Hindlimb muscle (tissue), 1 donor: ENCODE measurements around the gene UACA. TPM values are rescaled to one million over a fixed set of nuclear protein-coding genes. Genes with fewer than 3 reads are reported as not detected.
"Not testable (repeated sequence)": the region's sequence is repeated elsewhere in the genome, so short reads cannot be mapped to it uniquely, and the experiment has no call there.

Experiments
- DNase-seq: peaks from one replicate; pipeline ENCODE4 v3.0.0-alpha.2; 2013
- polyA plus RNA-seq: library from polyadenylated mRNA; unstranded; fragments of 120-200 nt; gene quantifications from one replicate; pipeline ENCODE4 v1.2.1, GENCODE V29; 2013; ENCODE audit not compliant: insufficient read length

The UACA gene
- polyA plus RNA-seq, 1 donor, result 127 TPM

DNA sequence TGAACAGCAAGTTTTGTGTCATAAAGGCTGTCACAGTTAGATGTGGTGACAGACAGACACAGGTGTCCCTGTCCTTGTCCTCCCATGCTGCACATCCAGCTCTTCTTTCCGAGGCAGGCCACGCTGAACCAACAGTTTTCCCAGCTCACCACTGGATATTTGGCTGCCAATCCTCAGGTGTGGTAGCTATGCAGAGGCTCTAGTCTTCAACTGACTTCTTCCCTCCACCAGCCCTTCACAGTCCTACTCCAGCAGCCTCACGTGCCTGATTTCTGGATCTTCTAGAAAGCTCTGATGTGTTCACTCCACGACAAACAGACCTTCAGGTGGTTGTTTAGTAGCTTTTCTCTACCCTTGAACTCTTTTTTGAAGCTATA, 145.5 kb downstream of the UACA start:
- no peak for DNase-seq

DNA sequence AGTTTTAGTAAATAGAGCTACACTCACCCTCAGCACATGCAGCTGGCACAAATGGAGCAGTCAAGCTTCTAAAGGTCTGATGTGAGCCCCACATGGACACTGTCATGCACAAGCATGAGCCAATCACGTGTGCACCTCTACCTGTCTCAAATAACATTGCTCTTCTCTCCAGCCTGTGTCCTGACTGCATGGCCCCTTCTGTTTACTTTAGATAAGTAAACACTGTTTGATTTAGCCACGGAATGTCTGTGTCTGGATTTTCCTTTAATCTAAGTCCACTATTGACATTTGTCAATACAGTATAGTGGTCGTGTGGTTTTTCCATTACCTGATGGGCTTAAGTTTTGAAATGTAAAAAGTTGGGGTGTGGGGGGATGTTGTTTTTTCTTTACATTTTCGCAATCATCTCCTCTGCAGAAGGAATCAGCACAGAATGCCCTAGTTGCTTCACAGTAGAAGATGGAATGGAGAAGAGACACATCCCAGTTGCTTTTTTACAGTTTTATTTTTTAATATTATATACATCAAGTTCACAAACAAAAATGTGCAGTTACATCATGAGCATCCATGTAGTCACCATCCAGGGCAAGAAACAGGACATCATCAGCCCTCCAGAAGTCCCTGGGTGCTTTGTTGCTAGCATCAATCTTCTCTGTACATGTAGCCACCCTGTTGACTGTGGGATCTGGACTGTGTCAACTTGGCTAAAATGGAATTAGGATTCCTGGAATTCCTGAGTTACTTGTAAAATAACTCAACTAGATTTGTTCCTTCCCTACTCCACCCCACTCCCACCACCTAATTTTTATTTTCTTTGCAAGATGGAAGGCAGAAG, 146.1 kb downstream of the UACA start:
- no peak for DNase-seq

DNA sequence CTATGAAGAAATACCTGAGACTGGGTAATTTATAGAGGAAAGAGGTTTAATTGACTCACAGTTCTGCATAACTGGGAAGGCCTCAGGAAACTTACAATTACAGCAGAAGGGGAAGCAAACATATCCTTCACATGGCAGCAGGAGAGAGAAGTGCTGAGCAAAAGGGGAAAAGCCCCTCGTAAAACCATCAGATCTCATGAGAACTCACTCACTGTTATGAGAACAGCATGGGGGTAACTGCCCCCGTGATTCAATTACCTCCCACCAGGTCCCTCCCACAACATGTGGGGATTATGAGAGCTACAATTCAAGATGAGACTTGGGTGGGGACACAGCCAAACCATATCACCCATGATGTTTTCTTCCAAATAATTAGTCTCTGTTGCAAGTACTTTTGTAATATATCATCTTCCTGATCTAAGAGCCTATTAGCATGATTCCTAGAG, 147.0 kb downstream of the UACA start:
- DNase-seq, result not testable (repeated sequence)

DNA sequence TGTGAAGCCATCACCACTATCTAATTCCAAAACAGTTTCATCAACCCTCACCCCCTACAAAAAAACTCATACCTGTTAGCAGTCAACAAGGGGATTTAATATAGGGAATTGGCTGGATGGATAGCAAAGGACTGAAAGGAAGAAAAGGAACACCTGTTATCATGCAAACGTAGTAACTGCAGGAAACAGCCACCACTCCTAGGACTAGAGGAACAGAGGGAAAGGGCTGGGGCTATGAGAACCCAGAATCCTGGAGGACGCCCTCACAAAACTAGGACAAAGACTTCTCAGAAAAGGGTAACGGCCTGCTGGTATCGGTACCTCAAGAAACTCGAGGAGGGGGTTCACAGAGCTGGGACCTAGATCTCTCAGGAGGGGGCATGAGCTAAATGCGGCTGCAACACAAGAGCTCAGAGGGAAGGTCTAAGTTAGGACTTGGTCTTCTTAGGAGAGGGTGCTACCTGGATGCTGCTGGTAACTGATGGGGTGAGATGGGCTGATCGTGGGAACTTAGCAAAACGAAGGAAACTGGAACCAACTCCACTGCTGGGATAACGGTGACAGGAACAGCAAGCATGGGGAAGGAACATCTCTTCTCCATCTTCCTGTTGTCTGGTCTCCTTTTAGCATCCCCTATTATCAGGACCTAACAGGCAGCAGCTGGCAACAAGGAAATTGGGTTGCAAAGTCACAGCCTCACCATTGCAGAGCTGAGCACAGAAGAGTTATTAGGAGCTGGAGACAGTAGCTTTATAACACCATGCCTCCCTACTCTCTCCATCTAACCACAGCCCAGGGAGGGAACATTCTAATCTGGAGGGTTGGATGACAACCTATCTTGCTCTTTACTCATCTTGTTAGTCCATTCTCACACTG, 147.7 kb downstream of the UACA start:
- no peak for DNase-seq

DNA sequence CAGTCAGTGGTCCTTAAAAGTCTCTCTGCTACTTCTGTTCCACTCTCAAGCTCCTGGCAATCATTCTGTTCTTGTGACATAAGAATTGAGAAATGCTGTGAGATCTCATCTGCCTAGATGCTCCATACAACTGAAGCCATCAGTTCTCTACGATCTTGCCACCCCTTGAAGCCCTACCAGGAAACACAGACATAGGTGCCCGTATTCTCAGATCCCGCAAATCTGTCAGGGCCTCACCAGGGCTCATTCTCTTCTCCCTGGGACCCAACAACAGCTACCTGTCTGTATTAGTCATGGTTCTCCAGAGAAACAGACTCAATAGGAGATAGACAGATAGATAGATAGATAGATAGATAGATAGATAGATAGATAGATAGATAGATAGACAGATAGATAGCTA, 149.1 kb downstream of the UACA start:
- no peak for DNase-seq

DNA sequence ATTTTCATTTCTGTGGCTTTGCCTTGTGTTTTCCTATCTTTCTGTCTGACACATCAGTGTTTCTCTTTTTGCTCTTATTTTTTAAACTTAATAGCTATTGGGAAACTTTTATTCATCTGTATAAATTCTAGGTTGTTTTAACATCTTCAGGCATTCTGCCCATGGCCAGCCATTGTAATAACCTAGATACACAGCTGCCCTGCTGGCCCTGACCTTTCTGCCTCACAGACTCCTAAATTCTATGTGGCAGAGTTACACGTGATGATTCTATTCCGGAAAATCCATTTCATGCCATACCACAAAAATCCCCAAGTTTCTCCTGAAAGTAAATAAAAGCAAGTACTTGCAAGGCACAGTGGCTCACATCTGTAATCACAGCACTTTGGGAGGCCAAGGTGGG, 150.1 kb downstream of the UACA start:
- DNase-seq, result no peak

DNA sequence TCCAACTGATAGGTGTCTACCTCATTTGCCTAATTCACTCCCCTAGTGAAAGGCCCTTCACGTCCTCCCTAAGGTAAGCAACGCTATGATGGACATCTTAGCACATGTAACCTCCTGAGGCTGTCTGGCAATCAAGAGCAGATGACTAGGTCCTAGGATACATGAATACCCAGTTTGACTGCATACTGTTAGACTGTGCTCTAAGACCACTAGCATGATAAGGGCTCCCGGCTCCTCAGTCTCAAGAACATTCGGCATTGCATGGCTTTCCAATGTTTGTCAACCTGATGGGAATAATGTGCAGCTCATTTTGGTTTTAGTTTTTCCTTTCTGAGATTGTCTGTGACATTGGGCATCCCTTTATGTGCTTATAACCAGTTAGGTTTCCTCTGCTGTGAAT, 152.1 kb downstream of the UACA start:
- DNase-seq, result no peak

DNA sequence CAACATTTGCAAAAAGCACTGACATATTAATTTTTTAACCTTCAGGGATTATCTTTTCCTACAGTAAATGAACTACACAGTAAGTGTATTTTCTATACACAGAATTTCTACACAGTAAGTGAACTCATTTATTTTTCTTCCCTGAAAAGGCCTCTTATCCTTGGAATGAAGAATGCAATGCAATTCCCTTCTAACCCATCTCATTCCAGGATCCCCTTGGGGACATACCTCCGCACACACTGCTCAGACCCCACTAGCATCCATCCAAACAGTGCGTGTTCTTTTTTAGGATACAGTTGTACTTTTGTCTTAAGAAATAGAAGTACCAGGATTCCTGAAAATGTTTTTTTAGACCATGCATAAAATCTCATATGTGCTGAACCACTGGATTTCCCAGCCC, 152.8 kb downstream of the UACA start:
- DNase-seq, result no peak

DNA sequence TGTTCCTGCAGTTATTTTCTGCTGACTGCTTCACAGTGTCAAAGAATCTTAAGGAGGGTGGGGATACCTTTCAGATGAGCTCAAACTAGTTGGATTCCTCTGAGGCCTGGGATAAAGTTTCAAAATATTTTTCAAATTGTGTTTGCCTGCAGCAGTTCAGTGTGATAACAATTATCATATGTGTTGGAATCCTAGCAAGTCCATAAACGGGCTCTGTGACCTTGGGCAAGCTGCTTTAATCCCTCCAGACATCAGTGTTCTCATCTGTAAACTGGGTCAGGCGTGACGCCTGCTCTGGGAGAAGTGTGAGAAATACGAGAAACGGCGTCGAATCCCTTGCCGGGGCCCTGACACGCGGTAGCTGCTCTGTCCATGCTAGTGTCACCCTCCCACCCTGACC, 153.5 kb downstream of the UACA start:
- DNase-seq, result no peak

DNA sequence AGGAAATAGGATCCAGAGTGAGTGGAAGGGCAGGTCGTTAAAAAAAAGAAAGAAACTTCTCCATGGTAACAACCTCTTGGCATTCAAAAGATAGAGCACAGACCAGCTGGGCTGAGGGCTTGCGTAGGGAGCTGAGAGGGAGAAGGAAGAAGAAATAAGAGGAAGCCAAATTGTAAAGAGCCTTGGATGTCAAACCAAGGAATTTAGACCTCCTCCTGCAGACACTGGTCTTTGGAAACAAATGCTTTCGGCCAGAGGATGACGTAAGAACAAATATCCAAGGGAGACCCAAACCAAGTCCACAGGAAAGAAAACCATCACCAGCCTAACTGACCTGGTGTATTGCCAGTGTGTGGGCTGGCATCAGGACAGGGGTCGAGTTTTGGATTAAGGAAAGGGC, 155.2 kb downstream of the UACA start:
- DNase-seq, result peak; percentile 83

DNA sequence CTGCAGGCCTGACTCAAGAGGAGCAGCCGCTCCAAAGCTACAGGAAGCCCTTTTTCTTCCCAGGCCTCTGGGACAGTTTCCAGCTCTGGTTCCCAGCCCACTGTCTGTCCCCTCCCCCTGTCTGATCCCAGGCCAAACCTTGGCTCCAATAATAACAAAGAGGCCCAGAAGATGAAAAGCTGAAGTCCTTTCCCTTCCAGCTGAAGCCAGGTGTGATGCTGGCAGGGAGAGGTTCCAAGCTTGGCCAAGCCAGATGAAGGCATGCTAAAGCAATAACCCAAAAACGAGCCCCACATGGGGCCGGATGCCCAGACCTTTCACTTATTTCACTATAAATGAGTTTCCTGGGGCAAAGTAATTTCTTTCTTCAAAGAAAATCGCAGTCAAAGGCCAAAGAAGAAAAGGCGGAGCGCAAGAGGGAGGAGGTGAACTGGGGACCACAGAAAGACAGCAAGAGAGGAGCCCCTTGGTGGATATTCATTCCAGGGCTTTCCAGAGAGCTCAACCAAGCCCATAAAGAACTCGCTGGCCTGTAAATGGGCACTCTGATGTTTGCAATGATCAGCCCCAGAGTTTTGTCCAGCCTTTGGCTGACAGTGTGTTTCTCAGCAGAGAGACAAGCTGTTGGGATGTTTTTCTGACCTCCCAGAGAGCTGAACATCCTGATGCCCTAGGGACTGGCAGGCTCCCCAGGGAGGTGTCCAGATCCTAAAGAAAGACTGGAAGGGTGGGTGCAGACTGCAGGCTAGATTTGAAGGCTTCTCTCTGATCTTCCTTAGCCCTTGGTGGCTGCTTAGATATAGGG, 157.6 kb downstream of the UACA start:
- DNase-seq, result peak; percentile 94

DNA sequence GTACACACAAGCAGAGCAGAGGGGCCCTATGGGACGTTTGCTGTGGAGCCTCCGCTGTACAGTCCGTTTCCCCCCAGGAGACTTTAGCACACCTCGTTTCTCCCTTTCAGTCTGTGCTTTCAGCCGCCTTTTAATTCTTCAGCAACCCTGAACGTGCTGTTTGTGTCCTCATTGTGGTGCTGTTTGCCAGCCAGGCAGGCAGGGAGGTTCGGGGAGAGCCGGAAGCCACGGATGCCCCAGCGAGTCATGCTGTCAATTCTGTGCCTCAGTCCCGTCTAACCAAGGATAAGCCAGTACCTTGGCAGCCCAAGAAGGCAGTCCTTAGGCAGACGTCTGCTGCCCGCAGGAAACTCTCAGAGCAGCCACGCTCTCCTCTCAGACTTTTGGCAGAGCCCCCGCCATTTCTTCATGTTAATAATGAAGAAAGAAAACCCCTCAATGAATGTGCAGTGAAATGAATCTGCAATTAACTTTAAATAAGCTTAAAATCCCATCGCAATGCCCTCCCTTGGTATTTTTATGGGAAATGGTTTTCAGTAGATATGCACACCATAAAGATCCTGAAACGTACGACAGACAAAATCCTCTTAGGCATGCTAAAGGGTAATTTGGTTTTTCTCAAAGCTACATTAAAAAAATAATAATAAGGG, 158.6 kb downstream of the UACA start:
- DNase-seq, result no peak

Other genes with a start within 250 kb of the UACA start
- gene LARP6, start 90.6 kb upstream of the UACA start, polyA plus RNA-seq, result 10.9 TPM
- gene THAP10, start 128.9 kb upstream of the UACA start, polyA plus RNA-seq, result 2.1 TPM
- gene LRRC49, start 129.3 kb upstream of the UACA start, polyA plus RNA-seq, result 5.9 TPM